Measurements from ENCODE around the gene INPP5A.

Gene INPP5A

DNA sequence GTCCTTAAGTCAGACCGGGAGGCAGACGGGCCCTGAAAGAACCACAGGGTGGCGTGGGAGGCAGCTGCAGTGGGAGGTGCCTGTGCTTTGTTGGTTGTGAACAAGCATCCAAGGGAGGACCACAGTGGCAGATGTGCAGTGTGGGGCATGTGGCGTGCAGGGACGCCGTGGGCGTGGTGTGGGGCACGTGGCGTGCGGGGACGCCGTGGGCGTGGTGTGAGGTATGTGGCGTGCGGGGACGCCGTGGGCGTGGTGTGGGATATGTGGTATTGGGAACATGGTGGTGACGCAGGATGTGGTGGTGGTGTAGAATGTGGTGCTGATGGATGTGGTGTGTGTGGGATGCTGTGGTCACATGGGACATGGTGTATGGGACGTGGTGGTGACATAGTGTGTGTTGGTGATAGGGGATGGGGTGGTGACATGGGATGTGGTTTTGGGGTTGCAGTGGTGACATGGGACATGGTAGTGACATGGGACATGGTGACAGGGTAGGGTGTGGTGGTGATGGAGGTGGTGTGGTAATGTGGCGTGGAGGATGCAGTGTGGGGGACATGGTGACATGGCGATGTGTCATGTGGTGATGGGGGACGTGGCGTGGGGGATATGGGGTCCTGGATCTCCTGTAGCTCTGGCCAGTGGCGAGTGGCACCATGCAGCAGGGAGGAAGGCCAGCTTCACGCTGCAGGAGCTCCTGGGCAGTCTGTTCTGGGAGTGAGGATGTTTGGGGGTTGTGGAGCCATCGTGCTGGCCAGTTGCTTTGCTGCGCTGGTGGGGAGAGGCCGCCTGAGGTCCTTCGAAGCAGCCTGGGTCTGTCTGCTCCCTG is 78.8 kb downstream of the INPP5A start:
- DNase-seq, result no peak

DNA sequence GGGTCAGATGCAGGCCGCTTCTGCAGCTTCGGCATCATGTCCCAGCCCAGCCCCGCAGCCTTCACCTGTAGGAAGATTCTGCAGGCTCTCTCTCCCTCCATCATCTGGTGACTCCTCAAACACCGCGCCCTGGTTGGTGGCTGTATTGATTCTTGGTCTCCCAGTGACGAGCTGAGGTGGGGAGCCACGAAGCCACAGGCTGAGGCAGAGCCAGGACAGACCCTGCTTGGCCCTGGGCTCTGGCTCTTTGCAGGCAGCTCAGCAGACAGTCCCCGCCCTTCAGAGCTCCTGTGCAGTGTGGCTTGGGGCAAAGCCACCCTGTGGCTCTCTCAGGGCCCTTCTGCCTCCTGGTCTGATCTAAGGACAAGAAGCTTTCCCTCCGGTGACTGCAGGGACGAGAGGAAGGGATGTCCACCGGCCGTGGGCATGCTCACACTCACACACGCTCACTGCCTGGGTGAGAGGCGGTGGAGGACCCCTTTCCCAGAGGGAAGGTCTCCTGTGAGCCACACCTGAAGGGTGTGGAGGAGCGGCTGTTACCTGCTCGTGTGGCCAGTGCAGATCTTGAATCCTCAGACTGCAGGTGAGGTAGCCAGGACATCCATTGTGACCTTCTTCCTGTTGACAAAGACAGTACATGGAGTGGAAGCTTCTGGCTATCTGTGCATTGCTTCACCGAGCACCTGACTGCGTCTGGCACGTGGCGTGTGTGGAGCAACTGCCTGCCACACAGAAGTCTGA is 79.6 kb downstream of the INPP5A start:
- no peak for DNase-seq

DNA sequence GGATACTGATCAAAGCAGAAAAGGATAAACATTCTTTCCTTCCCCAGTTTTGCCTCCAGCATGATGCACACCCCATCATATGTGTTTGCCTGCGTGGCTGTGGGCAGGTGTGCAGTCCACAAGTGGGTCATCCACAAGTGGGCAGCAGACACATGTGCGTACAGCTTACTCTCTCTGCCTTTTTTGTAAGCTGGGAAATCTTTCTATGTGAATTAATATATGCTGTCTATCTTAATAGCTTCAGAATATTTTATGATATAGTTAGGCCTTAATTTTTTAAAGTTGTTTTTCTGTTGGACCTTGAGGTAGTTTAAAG is 80.1 kb downstream of the INPP5A start:
- DNase-seq, result no peak

DNA sequence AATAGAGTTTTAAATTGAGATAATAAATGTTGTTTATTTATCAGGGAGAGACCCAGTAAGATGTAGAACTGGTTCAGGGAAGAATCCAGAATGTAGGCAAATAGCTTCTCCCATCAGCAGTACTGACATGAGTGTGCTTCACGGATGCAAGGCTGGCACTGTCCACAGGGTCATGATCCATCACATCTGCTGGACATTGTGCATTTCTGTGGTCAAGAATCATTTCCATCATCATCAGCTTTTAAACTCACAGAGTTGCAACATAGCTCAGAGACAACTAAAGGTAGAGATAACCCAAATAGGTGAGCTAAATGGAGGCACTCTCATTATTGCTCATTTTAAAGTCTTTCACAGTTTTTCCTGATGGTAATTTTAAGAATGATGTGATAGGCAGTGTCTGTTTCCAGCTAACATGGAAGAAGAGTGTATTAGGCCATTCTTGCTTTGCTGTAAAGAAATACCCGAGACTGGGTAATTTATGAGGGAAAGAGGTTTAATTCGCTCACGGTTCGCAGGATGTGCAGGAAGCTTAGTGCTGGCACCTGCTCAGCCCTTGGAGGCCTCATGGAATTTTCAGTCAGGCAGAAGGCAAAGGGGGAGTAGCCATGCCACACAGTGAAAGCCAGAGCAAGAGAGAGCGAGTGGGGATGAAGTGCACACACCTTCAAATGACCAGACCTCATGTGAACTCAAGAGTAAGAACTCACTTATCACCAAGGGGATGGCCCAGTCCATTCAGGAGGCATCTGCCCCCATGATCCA is 80.8 kb downstream of the INPP5A start:
- no peak for DNase-seq

DNA sequence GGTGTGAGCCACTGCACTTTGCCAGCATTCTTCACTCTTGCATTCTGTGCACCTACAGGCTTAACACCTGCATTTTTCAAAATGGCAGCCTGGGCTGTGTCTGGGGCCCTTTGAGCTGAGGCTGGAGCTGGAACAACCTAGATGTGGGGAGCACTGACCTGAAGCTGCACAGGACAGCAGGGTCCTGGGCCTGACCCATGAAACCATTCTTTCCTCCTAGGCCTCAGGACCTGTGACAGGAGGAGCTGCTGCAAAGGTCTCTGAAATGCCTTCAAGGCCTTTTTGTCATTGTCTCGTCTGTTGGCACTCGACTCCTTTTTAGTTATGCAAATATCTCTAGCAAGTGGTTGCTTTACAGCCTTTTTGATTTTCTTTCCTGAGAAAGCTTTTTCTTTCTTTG is 82.3 kb downstream of the INPP5A start:
- no peak for DNase-seq

DNA sequence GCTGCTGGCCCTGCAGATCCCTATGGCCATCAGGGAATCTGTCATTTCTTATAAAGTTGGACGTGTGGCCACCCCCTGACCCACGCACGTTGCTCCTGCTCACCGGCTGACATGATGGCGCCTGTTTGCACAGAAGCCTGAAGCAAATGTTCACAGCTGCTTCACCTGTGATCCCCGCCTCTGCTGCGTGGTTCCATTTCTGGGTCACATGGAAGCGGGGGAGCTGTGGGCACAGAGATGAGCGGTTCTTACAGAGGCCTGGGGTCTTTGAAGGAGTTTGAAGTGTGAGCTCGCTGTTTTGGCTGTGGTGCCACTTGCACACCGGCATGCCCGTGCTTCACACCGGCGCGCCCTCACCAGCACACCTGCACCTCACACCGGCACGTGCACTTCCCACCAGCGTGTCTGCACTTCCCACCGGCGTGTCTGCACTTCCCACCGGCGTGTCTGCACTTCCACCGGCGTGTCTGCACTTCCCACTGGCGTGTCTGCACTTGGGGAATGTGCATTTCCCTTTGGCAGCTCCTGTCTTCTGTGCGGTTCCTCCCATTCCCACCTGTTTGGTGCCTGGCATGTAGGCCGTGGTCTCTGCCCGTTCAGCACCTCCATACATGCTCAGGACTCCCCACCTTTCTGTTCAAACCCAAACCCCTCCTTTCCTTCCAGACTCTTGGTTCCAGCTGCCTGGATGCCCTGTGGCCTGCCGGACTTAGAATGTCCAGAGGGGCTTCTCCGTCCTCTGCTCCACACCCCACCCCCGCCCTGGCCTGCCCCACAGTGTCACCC is 86.7 kb downstream of the INPP5A start:
- DNase-seq, result no peak

DNA sequence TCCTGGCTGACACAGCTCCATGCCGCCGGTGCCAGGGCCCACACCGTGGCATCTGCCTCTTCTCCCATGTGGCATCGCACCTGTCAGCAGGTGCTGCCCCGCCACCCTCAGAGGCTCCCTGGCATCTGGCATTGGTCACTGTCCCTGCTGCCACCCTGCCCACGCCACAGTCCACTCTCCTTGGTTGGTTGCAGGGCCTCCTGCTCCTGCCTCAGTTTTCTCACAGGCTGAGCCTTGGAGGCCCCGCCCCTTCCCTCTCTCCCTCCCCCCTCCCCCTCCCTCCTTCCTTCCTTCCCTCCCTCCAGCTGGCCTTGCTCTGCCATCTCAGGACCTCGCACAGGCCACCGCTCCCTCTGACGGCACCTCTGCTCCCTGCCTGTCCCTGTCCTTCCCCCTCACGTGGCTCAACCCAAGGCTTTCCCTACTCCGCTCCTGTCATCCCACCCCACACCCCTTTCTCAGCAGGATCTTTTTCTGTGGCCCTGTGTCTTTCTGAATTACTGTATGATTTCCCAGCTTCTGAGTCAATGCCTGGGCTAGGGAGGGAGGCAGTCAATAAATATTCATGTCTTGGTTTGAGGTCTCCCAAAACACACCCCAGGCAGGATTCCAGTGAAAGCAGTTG is 87.4 kb downstream of the INPP5A start:
- DNase-seq, result no peak

DNA sequence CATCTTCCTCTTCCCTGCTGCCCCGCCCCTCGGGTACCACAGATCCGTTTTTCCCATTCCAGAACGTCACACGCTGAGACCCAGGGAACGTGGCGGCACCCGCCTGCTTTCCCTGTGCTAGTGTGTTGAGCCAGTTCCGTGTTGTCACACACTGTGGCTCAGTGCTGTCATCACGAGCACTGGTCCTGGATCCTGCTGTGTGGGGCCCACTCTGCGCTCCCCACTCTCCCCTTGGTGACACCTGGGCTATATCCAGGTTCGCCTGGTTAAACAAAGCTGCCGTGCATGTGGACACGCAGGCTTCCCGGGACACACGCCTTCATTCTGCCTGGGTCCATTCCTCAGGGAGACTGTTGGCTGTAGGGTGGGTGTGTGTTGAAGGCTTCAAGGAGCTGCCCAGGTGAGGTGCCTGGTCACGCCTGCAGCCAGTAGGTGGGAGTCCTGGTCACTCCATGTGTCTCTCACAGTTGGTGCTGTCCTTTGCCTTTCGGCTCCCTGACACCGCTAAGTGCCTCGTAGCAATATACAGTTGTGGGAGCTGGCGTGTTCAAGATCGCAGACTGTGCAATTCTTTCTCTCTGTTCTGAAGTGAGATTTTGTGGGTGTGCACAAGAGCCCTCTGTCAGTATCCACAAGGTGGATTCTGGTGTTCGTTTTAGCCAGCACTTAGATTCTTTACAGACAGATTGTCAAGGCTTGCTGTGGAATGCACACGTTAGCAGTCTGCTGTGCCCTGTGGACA is 88.6 kb downstream of the INPP5A start:
- DNase-seq, result no peak

DNA sequence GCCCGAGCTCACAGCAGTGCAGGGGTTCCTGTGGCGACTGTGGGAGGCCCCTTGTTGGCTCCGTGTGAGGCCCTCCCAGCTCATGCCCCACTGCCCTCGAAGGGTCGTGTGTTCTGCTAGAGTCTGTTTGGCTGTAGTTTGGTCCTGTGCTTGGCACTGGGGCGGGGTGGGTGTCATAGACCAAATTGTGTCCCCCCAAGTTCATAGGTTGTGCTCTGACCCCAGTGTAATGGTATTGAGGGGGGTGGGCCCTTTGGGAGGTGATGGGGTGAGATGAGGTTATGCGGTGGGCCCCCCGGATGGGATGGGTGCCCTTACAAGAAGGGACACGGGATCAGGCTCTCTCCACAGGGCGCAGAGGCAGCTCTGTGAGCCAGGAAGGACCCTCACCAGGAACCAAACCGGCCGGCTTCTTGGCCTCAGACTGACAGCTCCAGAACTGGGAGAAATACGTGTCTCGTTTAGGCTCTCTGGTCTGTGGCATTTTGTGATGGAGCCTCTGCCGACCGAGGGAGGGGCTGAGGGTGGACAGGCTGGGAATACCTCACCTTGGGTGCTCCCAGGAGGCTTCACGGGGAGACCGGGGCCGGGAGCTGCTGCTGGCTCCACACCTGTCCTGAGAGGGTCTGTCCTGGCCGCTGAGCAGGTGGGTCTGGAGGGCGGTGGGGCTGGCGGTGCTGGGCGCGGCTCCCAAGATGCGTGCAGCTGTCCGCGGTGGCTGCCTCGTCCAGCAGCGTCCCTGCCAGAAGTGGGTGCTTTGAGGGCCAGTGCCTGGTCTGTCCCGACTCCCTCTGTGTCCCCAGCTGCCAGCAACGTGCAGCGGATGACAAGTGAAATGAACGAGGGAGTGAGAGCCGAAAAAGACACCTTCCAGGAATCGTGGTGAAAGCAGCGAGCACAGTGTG is 89.4 kb downstream of the INPP5A start:
- no peak for DNase-seq

DNA sequence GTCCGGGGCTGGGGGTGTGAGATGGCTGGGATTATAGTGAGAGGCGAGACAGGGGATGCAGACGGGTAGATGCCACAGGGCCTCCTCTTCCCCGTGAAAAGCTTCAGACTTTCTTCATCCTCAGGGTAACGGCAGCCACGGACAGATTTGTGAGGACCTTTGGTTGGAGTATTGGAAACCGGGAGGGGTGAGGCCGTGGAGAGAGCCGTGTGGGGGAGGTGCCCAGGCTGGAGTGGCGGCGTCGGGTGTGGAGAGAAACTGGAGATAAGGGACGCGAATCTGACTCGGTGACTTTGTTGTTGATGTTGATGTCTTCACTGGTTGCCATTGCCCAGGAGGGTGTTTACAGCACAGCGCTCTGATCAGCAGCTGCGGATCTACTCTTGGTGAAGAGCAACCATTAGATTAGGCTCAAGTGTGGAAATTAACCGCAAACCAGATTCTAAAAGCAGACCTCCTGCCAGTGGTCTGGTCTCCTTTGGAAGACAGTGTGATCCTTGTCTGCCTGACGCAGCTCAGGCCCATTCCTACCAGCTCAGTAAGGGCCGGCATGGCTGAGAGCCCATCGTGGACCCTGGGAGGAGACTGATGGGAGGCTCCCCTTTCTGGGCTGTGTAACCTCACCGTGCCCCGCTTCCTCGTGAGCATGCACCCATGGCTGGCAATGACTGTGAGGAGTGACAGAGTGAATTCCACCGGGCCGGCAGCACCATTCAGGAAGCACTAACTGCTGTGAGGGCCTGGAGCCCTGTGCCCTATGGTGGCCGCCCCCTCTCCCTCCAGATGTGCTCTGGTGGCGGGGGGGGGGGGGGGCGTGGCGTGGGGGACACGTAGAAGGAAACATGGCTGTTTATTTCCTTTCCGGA is 90.3 kb downstream of the INPP5A start:
- DNase-seq, result no peak

DNA sequence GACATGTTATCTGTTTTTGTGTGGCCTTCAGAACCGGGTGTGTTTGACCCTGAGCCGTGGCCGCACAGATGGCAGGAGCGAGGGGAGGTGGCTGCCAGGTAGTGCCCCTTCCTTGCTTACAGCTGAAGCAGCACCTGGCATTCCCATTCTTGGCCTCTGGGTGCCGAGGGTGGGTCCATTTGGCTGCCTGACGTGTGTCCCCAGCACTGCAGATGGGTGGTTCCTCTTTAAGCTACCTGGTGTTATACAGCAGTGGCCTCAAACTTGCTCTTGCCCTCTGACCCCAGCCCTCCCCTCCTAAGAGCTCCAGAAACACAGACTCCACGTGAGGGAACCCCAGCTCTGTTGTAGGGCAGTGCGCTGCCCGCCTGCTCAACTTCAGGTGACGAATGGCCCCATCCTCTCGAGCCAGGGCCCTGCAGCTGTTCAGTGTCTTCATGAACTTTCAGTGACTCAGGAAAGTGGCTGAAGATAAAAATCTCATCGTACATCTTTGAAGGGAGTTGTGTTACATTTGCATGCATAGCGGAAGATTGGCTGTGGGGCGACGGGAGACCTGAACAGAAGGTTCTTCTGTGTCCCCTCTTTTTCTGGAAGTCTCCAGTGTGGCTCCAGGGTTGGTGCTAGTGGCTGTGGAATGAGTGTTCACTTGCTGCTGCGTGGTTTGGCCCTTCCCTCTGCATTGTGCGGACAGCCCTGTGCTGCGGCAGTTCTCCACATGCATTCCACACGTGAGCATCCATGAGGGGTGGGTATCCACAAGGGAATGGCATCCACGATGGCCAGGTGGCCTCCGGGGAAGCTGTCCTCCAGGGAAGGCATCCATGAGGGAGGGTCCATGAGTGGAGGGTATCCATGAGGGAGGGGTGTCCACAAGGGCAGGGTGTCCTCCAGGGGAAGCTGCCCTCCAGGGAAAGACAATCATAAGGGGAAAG is 91.6 kb downstream of the INPP5A start:
- DNase-seq, result no peak

DNA sequence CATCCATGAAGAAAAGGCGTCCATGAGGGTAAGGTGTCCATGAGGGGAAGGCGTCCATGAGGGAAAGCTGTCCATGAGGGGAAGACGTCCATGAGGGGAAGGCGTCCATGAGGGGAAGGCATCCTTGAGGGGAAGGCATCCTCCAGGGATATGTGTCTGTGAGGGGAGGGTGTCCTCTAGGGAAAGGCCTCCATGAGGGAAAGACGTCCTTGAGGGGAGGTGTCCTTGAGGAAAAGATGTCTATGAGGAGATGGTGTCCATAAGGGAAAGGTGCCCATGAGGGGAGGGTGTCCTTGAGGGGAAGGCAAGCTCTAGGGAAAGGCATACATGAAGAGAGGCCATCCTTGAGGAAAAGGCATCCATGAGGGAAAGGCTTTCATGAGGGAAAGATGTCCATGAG is 92.6 kb downstream of the INPP5A start:
- DNase-seq, result no peak

DNA sequence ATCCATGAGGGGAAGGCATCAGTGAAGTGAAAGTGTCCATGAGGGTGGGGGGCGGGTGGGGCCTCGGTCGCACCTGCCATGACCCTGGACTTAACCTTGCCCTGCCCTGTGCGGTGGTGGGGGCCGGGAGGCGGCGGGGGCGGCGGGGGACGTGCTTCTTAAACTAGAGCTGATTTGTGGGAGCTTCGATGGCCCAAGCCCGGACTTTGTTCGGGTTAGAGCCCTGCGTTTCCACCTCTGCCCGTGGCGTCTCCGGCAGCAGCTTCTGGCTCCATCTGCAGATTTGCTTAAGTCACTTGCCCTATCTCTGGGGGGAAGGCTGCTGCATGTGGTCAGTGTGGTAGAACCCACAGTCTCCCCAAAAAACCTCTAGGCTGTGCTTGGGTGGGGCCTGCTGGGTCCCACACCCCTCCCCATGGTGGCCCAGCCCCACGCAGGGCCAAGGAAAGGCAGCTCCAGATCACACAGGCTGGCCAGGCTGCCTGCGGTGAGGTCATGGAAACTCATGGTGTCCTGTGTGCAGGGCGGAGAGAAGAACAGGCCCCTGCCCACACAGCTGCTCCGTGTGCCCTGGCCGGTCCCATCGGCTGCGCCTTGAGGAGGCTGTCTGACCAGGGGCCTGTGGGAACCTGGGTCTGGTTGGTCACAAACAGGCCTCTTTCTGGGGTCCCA is 93.2 kb downstream of the INPP5A start:
- DNase-seq, result no peak

DNA sequence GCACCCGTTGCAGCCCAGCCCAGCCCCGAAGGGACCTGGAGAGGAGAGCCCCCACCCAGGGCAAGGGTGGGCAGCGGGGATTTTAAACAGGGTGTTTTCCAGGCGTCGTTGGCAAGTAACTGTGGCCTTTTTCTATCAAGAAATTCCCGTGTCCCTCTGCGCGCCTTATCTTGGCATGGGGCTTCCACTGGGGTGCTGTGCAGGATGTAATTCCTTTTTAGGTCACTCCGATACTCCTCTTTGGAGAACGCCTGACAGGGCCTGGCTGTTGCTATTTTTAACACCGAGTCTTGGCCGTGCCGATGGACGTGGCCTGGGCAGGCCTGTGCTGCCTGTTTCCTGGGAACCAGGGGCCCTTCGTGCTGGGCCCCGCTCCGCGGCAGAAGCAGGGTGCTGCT is 93.8 kb downstream of the INPP5A start:
- no peak for DNase-seq

DNA sequence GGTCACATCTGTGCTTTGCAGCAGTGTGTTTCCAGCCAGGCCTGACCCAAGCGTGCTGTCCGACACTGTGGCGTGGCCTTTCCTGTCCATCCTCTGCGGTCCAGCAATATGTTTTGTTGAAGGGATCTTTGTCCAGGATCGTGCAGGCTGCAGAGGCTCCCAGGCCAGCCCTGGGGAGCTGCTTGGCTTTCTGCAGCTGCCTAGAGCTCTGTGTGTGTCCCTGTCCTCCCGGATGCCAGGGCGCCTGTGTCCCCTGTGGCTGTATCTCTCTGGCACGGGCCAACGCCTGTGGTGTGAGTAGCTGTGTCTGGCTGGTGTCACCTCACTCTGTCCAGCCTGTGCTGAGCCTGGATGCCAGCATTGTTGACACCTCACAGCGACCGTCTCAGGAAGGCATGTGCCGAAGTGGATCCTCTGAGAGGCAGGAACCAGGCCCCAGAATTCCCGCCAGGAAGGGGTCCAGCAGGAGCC is 94.5 kb downstream of the INPP5A start:
- no peak for DNase-seq

DNA sequence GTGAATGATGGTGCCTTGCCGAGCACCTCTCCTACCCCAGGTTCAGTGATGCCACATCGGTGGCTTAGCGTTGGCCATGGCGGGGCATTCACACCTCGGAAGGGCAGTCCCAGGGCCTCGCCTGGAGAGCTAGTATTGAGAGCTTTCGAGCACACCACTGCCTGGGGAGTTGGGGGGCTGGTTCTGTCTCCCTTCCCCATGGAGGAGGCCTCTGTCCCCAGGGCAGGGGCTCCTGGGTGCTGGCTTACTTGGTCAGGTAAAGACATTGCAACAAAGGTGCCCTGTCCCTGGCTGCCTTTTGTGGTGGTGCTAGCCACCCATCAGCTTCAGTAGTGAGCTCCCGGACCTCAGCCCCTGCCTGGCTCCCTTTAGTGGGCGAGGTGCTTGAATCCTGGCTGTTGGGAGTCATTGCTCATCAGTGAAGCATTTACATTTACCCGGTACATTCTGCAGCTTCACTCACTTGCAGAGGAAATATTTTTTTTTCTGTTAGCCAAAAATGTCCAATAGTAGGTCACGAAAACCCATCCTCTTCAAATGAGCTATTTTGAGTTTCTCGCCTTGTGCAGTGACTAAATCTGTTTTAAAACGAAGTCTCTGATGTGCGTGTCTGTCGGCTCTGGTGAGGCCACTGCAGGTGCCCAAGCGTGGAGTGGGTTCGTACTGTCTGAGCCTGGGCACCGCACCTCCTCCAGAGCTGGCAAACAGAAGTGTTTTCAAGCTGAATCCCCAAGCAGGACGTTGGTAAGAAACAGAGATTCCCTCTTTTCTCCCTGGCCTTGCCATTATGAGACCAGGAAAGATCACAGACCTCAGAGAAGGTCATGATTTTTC is 95.5 kb downstream of the INPP5A start:
- DNase-seq, result no peak
